Neural progenitor cell (in vitro differentiated cells): Measurements from ENCODE around the gene KIF16B. TPM values are rescaled to one million over a fixed set of nuclear protein-coding genes. Genes with fewer than 3 reads are reported as not detected.

Experiments
- DNase-seq: peaks from one replicate; pipeline ENCODE4 v3.0.0-alpha.2; 2016; ENCODE audit warnings: low spot score
- H2AFZ ChIP-seq: fragments of 200-600 bp; sonication (generic); replicated peaks from 2 replicates; pipeline ENCODE4 v1.6.1; 2016; ENCODE audit warnings: antibody characterized with exemption
- H3F3A ChIP-seq: fragments of 200-600 bp; sonication (generic); 2 replicates; pipeline ENCODE4 v1.6.1; 2016; ENCODE audit warnings: antibody characterized with exemption, low read depth
- H3K27ac ChIP-seq: fragments of 200-600 bp; sonication (generic); 2 replicates; pipeline ENCODE4 v1.5.1; 2016; ENCODE audit warnings: mild to moderate bottlenecking
- H3K27me3 ChIP-seq: fragments of 200-600 bp; sonication (generic); 2 replicates; pipeline ENCODE4 v1.6.1; 2016; ENCODE audit warnings: mild to moderate bottlenecking, moderate library complexity
- H3K36me3 ChIP-seq: fragments of 200-600 bp; sonication (generic); 2 replicates; pipeline ENCODE4 v1.5.1; 2016
- H3K4me1 ChIP-seq: fragments of 200-600 bp; sonication (generic); 2 replicates; pipeline ENCODE4 v1.6.1; 2016; ENCODE audit warnings: mixed run types
- H3K4me2 ChIP-seq: fragments of 200-600 bp; sonication (generic); 2 replicates; pipeline ENCODE4 v1.6.1; 2016
- H3K4me3 ChIP-seq: fragments of 200-600 bp; sonication (generic); 2 replicates; pipeline ENCODE4 v1.5.1; 2016
- H3K79me2 ChIP-seq: fragments of 200-600 bp; sonication (generic); 2 replicates; pipeline ENCODE4 v1.6.1; 2016; ENCODE audit warnings: low read depth
- H3K9ac ChIP-seq: fragments of 200-600 bp; sonication (generic); 2 replicates; pipeline ENCODE4 v1.6.1; 2016
- H3K9me3 ChIP-seq: fragments of 200-600 bp; sonication (generic); 2 replicates; pipeline ENCODE4 v1.5.1; 2016; ENCODE audit warnings: low read depth
- H4K20me1 ChIP-seq: fragments of 200-600 bp; sonication (generic); 2 replicates; pipeline ENCODE4 v1.6.1; 2016; ENCODE audit warnings: low read depth
- H3K27ac Mint-ChIP-seq: 3 replicates; pipeline ENCODE4 v1.8.0; 2021; ENCODE audit warnings: mixed read lengths
- H3K27me3 Mint-ChIP-seq: 2 replicates; pipeline ENCODE4 v1.8.0; 2022; ENCODE audit warnings: low read depth, mild to moderate bottlenecking, inconsistent platforms, moderate library complexity, mixed read lengths; ENCODE audit not compliant: insufficient read depth
- H3K36me3 Mint-ChIP-seq: 3 replicates; pipeline ENCODE4 v1.8.0; 2021; ENCODE audit warnings: mixed read lengths
- H3K4me1 Mint-ChIP-seq: 3 replicates; pipeline ENCODE4 v1.8.0; 2021; ENCODE audit warnings: mixed read lengths
- H3K4me3 Mint-ChIP-seq: 3 replicates; pipeline ENCODE4 v1.8.0; 2021; ENCODE audit warnings: mild to moderate bottlenecking, moderate library complexity, mixed read lengths
- H3K9me3 Mint-ChIP-seq: 3 replicates; pipeline ENCODE4 v1.8.0; 2020; ENCODE audit warnings: mixed read lengths
- CTCF ChIP-seq: fragments of 200-600 bp; sonication (generic); IDR thresholded peaks from 2 replicates; pipeline ENCODE4 v1.5.1; 2017; ENCODE audit warnings: antibody characterized with exemption, mild to moderate bottlenecking
- EZH2 ChIP-seq: fragments of 200-600 bp; sonication (generic); IDR thresholded peaks from 2 replicates; pipeline ENCODE4 v1.6.1; 2017; ENCODE audit warnings: antibody characterized with exemption, mild to moderate bottlenecking, moderate library complexity
- EZH2phosphoT487 ChIP-seq: fragments of 200-600 bp; sonication (generic); IDR thresholded peaks from 2 replicates; pipeline ENCODE4 v1.6.1; 2017; ENCODE audit warnings: antibody characterized with exemption
- total RNA-seq: library from RNA; depleted of rRNA; stranded (reverse); fragments of >200 nt; gene quantifications from 2 replicates; pipeline ENCODE4 v1.2.3, GENCODE V29; 2015; ENCODE audit warnings: low replicate concordance

The KIF16B gene
- total RNA-seq, 1 donor from 2014 or later = 15.5 TPM

- H3K27me3 Mint-ChIP-seq = peaks cover 2% of the 10 kb centered on the region
- Histone ChIP-seq H3K36me3 (no peaks in the 10 kb centered on the region), H3K9ac (no peak overlapping the region), H3K9me3 (no peaks in the 10 kb centered on the region), H3K79me2 (no peaks in the 10 kb centered on the region), H3K4me2 (no peak overlapping the region), H3K4me1 (peaks cover 23% of the 10 kb centered on the region), H3K27ac (no peak overlapping the region), H3K27me3 (no peaks in the 10 kb centered on the region), H3K4me3 (no peak overlapping the region), H4K20me1 (no peaks in the 10 kb centered on the region), H3F3A (peaks cover 10% of the 10 kb centered on the region), H2AFZ (no peak overlapping the region)
- H3K4me1 Mint-ChIP-seq = peaks cover 12% of the 10 kb centered on the region
- no peak overlapping the region for H3K27ac Mint-ChIP-seq
- H3K9me3 Mint-ChIP-seq = peaks cover 3% of the 10 kb centered on the region
- no peak overlapping the region for H3K4me3 Mint-ChIP-seq
- peaks cover 4% of the 10 kb centered on the region for H3K36me3 Mint-ChIP-seq
- no peak for DNase-seq
- TF ChIP-seq EZH2 = no peak
- TF ChIP-seq CTCF = no peak
- TF ChIP-seq EZH2phosphoT487 = no peak
Measured at GRCh38 chr20:16295534-16295933, 277.7 kb downstream of the KIF16B start.

GRCh38 chr20:16293590-16293989 is 279.7 kb downstream of the KIF16B start:
- H3K9me3 ChIP-seq = no peaks in the 10 kb centered on the region
- peaks cover 5% of the 10 kb centered on the region for H3K9me3 Mint-ChIP-seq
- no peaks in the 10 kb centered on the region for H3K27me3 ChIP-seq
- H2AFZ ChIP-seq = no peak overlapping the region
- peaks cover 31% of the 10 kb centered on the region for H3K4me1 ChIP-seq
- H3K27ac ChIP-seq = no peak overlapping the region
- H3K4me3 Mint-ChIP-seq = no peak overlapping the region
- no peak overlapping the region for H3K4me3 ChIP-seq
- H3F3A ChIP-seq = peaks cover 19% of the 10 kb centered on the region
- H3K9ac ChIP-seq = no peak overlapping the region
- peaks cover 19% of the 10 kb centered on the region for H3K4me1 Mint-ChIP-seq
- no peak overlapping the region for H3K4me2 ChIP-seq
- H3K36me3 Mint-ChIP-seq = peaks cover 6% of the 10 kb centered on the region
- H3K27ac Mint-ChIP-seq = no peak overlapping the region
- DNase-seq = no peak
- no peaks in the 10 kb centered on the region for H3K36me3 ChIP-seq
- H3K27me3 Mint-ChIP-seq = peaks cover 2% of the 10 kb centered on the region
- TF ChIP-seq CTCF = no peak
- H3K79me2 ChIP-seq = no peaks in the 10 kb centered on the region
- no peaks in the 10 kb centered on the region for H4K20me1 ChIP-seq

GRCh38 chr20:16292226-16292880 is 280.9 kb downstream of the KIF16B start:
- H3F3A ChIP-seq = peaks cover 19% of the 10 kb centered on the region
- H3K79me2 ChIP-seq = no peaks in the 10 kb centered on the region
- H3K4me3 ChIP-seq = no peak overlapping the region
- no peaks in the 10 kb centered on the region for H3K27me3 ChIP-seq
- H3K4me2 ChIP-seq = no peak overlapping the region
- Mint-ChIP-seq H3K4me3 (no peak overlapping the region), H3K4me1 (peaks cover 19% of the 10 kb centered on the region), H3K36me3 (peaks cover 4% of the 10 kb centered on the region), H3K27ac (no peak overlapping the region), H3K9me3 (peaks cover 4% of the 10 kb centered on the region), H3K27me3 (peaks cover 2% of the 10 kb centered on the region)
- no peak overlapping the region for H3K27ac ChIP-seq
- no peaks in the 10 kb centered on the region for H3K36me3 ChIP-seq
- no peak for TF ChIP-seq EZH2phosphoT487
- TF ChIP-seq CTCF = no peak
- TF ChIP-seq EZH2 = no peak
- no peak for DNase-seq
- H4K20me1 ChIP-seq = no peaks in the 10 kb centered on the region
- peaks cover 31% of the 10 kb centered on the region for H3K4me1 ChIP-seq
- H2AFZ ChIP-seq = no peak overlapping the region
- H3K9me3 ChIP-seq = no peaks in the 10 kb centered on the region
- H3K9ac ChIP-seq = no peak overlapping the region
